NCI-H1930 (cell line): Measurements from ENCODE around the gene ZNF722.
"Not testable (repeated sequence)": the region's sequence is repeated elsewhere in the genome, so short reads cannot be mapped to it uniquely, and the experiment has no call there.

Source experiments
- DNase-seq, 2 experiments: peaks; one replicate each; lab custom pipeline; 2025; lab: John Stamatoyannopoulos, UW

ZNF722 gene

DNA sequence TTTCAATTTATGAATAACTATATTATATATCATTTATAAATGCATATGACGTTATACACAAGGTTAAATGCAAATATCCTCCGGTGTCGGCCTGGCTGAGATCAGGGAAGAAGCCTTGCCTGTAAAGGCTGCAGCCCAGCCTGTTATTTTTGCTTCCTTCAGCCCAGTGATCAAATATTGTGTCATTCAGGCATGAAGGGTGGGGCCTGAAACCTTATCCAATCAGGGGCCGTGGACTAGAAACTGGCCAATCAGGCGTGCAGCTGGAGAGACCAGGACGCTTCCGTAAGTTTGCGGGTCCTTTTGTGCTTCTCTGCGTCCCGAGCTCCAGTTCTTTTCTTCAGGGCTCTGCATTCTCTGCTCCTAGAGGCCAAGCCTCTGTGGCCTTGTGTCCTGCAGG, at the start of gene ZNF722:
TSS of gene ZNF722 (plus strand) at position 301 of the 400 bp plus-strand sequence. CDS start 113 bp downstream, outside the sequence.
- no peak for DNase-seq

DNA sequence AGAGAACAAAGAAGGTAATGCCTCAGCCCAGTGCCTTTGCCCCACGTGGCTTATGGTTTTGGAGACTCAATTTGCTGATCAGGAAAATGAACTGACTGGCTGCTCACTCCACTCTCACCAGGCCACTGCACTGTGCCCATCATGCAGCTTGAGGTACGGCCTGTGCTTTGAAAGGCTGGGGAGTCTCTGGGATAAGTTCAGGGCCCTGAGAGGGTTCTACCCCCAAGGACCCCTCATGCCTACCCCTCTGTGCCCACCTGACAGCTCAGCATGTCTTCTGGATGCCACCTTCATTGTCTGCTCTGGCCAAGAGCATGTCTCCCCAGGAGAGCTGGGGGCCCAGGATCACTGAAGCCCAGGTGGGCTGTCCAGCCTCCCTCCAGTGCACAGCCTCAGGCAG, 45.5 kb upstream of the ZNF722 start:
- no peak for DNase-seq

- no peak for DNase-seq
Measured at GRCh38 chr7:63968629-63969028, 30.0 kb upstream of the ZNF722 start.

- not testable (repeated sequence) for DNase-seq
Measured at GRCh38 chr7:64015496-64015895, 16.8 kb downstream of the ZNF722 start.

- DNase-seq: no peak
Measured at GRCh38 chr7:64035388-64035787, 36.7 kb downstream of the ZNF722 start.

DNA sequence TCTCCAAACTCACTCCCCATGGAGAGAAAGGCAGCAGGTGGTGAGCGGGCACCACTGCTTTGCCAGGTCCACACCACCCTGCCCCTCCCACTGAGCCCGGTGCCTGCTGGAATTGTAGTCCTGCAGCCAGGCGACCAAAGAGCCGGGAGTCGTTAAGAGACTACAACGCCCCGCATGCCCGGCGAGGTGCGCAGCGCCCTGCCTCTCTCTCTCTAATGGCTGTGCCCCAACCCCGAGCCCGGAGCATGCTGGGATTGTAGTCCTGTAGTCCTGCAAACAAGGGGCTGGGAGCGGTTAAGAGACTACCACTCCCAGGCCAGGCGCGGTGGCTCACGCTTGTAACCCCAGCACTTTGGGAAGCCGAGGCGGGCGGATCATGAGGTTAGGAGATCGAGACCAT, 38.4 kb downstream of the ZNF722 start:
- peak; percentile 22 to 61 for DNase-seq

- DNase-seq: peak in 1 of 2 experiments; percentile 27
Measured at GRCh38 chr7:64045301-64046040, 46.8 kb downstream of the ZNF722 start, which contains the start of gene ZNF727. Gene ZNF727 (plus strand): TSS chr7:64045434. CDS start chr7:64045622, 188 bp downstream.

- no peak for DNase-seq
Measured at GRCh38 chr7:64046041-64046389, 47.4 kb downstream of the ZNF722 start.
